HG03280 (cell line): ENCODE results near the gene CNOT4.
"Not testable (repeated sequence)": the region's sequence is repeated elsewhere in the genome, so short reads cannot be mapped to it uniquely, and the experiment has no call there.

Experiments
- ATAC-seq: cut with Tn5 transposase; IDR thresholded peaks from one replicate; pipeline ENCODE4 v1.9.1; 2021; ENCODE audit warnings: mild to moderate bottlenecking, moderate library complexity; ENCODE audit not compliant: unreplicated experiment

Gene CNOT4

DNA sequence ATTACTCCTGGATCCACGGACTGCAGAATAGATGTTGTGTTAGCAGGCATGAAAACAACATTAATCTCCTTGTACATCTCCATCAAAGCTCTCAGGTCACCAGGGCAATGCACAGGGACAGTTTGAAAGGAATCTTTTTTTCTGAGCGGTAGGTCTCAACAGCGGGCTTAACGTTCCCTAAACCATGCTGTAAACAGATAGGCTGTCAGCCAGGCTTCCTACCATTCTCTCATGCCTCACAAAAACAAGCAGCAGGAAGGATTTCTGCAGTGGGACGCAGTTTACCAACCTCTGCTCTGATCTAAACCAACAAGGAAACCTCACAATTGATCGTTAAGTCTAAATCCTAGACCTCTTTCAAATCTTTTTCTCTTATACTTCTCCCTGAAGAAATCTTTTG, 50.8 kb downstream of the CNOT4 start:
- no peak for ATAC-seq

DNA sequence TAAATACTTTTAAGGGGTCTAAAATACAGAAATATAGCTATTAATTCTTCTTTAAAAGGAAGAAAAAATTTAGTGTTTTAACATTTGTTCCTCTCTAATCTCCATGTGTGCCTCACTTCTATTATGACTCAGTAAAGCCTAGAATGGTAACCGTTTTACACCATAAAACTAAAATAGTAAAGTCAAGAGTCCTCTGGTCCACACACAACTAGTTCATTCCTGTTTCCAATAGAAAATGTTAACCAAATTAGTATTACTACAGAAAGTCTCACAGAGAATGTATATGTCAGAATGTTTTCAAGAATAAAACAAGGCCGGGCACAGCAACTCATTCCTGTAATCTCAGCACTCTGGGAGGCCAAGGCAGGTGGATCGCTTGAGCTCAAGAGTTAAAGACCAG, 55.8 kb downstream of the CNOT4 start:
- peak; percentile 51 for ATAC-seq

DNA sequence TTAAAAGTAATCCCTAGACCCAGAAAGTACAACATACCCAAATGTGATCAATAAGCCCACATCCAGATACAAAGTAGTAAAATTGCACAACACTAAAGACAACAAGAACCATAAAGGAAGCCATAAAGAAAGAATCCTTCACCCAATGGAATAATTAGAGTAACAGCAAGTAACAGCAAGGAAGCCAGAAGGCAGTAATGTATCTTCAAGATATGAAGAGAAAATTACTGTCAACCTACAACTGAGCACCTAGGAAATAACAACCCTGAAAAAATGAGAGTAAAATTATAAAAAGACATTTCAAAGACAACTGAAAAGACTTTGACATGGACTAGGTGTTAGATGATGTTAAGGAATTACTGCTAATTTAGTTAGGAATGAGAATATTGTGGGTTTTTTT, 60.5 kb downstream of the CNOT4 start:
- ATAC-seq, result no peak

DNA sequence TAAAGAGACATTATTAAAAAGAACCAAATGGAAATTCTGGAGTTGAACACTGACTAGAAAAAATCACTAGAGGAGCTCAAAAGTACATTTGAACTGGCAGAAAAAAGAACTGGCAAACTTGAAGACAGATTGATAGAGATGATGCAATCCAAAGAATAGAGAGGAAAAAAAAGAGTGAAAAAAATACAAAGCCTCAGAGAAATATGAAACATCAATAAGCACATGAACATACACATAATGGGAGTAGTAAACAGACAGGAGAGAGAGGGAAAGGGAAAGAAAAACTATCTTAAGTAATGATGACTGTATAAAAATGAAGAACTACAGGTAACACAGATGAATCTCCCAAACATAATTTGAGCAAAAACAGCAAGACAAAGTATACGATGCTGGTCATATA, 61.1 kb downstream of the CNOT4 start:
- ATAC-seq, result no peak

DNA sequence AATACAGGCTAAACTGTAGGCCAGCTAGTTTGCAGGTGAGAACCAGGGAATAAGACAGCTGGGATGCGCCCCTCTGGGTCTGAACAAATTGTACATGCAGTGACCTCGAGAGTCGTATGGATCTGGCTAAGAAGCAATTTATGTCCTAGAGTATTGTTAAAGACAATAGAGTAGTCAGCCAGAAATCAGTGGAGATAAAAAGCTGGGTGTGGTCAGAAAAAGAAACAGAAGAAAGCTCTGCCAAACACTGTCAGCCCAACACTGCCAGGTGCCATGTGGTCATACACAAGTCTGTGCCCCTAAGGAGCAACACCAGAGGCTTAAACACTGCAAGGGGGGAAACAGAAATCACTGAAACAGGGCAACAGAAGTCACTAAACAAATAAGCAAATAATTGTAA, 62.2 kb downstream of the CNOT4 start:
- ATAC-seq, result no peak

DNA sequence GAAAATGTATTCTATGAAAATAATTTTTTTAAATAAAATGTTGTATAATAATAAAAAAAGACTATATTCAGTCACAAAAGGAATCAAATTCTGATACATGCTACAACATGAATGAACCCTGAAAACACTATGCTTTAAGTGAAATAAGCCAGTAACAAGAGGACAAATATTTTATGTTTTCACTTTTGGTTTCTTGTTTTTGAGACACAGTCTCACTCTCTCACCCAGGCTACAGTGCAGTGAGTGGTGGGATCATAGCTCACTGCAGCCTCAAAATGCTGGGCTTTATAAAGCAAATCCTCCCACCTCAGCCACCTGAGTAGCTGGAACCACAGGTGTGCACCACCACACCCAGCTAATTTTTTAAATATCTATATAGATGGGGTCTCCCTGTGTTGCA, 64.2 kb downstream of the CNOT4 start:
- ATAC-seq, result no peak

DNA sequence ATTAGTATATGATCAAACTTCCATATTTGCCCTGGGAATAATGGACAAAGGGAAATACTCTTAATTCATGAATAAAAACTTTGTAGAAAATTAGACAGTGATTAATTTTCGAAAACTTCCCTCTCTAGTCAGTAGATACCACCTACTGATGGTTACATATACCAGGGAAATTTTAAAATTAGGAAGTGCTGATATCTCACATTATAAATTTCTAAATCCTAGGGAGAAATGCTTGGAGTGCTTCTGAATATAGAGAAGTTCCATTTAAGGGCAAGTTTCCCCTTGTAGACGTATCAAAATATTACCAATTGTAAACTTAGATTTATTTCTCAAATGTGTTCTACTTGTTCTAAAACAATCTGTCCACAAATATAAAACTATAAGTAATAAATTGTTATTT, 64.6 kb downstream of the CNOT4 start:
- not testable (repeated sequence) for ATAC-seq

DNA sequence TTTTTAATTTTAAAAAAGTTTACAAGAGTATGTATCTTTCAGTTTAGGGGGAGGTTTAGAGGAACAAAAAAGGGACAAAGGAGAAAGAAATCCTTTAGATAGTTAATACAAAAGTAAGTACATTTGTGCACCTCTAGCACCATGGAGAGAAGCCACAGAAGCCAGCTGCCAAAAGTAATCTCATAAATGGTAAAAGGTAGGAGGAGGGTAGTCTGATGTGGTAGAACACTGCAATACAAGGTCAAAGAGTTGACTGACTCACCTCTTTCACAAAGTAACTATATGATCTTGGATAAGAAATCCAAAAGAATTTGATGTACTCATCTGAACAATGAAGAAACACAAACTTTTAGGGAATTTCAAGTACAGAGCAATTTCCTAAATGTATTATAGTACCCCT, 68.1 kb downstream of the CNOT4 start:
- no peak for ATAC-seq

DNA sequence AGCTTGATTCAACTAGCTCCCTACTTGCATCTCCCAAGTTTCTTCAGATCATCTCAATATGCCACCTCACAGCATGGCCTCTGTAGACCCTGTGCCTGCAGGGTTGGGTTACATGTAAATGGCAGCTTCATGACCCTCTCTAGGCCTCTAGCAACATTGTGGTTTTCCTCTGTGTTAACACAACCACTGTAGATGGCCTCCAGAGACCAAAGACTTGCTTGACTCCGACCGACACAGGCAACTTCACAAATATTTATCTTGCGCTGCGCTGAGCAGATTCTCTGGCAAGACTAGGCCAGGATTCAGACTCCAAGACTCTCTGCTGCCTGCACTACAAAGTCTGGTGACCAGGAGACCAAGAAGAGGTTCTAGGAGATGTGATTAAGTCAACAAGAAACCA, 75.9 kb downstream of the CNOT4 start:
- no peak for ATAC-seq

DNA sequence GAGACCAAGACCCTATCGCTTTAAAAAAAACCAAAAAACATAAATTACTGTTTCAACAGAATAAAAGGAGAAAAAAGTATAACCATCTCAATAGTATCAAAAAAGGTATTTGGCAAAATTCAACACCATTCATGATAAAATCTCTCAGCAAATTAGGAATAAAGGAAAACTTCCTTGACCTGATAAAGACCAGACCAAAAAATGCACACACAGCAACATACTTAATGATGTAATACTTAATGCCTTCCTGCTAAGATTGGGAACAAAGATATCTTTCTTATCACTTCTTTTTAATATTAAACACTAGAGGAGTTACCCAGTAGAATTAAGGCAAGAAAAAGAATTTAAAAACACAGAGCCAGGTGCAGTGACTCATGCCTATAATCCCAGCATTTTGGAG, 79.3 kb downstream of the CNOT4 start:
- ATAC-seq, result no peak

DNA sequence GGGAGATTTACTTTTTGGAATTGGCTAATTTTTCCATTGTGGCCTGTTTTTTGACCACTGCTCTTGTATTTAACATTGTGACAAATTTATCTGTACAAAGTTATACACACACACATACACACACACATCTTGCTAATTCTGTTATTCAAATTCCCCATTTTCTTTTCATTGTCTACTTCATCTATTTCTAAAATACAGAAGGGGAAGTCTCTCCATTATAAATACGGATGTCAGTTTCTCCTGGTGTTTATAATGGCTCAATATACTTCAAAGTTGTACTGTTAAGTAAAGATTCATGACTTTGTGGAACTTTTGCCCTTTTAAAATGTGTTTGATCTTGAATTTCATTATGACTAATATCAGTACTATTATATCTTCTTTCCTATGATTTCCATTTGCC, 81.0 kb downstream of the CNOT4 start:
- no peak for ATAC-seq

DNA sequence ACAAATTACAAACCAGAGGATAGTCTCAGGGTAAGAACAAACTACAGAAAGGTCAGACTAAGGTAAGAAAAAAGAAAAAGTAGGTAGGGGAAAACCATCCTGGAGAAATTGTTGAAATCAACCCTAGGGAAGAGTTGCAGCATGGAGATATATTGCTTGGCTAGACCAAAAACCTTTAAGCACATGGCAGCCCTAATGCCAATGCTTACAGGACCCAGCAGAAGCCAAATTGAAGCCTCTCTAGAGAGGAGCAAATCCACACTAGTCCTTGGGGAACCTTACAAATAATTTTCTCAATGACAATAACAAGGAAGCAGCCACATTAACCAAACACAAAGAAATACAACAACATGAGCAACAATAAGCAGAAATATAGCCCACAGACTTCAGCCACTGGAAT, 81.9 kb downstream of the CNOT4 start:
- ATAC-seq, result no peak

DNA sequence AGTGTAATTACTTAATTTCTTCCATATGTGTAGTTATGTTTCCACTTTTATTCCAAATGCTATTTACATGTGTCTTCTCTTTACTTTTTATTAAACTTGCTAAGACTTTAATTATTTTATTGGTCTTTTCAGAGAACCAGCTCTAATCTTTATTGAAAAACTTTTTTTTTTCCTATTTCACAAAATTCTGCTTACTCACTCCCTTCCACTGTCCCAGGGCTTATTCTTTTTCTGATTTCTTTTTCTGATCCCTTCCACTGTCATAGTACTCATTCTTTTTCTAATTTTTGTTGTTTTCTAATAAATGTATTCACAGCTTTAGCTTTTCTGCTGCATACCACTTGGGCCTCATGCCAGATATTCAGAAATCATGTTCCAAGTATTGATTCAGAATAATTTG, 82.7 kb downstream of the CNOT4 start:
- no peak for ATAC-seq

DNA sequence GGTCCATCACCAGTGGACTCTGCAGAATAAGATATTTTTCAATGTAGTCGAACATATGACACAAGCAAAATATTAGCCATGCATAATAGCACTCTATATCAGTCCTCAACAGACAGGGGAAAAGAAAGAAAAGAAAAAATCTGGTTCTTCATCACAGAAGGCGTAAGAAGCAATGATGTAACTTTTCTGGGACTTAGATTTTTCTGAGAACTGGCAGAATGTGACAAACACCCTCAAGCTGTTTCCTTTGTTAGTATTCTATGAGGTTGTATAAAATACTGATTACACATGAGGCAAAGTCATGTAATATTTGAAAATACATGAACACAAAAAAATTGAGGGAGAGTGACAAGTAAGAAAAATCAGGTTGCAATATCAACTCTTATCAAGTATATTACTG, 84.9 kb downstream of the CNOT4 start:
- no peak for ATAC-seq

DNA sequence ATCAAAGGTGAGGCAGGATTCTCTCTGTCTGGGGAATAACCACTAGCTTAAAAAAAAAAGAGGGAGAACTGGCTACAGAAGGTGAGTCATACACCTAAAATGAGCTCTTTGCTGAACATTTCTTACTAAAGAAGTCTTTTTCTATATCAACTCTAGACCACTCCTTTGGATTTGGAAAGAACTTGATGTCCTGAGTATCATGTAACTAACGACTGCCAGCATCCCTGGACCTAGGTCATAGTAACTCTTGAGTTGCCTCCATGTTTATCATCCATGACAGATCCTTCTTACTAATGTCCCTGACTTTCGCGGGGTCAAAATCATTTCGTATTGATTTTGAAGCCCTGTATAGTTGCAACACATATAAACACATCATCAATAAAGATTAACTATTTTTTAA, 89.1 kb downstream of the CNOT4 start:
- ATAC-seq, result no peak

DNA sequence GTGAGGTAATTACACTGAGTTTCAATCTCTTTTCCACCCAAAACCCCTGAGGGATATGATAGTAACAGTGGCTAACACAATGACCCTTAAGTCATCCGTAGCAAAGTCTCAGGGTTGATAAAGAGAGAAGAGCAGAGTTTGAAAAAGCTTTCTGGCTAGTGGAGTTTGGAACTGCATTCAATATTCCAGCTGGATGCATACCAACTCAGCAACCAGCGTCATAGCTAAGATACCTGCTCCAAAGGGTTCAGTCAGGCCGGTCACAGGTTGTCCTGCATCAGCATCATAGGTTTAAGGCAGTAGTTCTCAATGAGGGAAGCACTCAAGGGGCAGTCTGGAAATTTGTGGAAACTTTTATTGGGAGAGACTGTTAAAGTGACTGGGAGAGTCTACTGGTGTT, 93.5 kb downstream of the CNOT4 start:
- ATAC-seq, result no peak

DNA sequence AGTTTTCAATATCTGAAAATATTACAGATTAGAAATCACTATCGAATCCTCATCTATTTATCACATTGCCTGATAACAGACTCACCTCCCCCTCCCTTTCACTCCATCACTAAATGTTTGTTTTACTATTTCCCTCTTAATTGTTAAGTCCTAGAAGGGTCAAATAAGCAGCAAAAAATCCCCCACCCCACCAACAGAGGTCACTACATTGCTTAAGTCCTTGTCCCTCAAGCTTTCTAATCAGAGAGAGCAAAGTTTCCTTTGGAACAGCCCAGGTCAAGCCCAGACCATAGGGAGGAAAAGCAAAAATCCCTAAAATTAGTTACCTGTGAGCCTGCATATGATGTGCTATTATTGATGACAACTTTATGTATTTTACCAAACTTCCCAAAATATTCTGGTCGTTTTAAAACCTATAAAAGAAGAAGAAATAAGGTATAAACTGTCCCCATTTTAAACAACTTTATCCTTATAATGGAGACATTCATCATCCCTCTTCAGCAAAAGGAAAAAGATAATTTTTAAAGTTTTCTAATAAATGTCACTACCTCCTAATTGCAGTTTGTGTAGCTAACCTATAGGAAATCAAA, 95.0 kb downstream of the CNOT4 start:
- no peak for ATAC-seq

DNA sequence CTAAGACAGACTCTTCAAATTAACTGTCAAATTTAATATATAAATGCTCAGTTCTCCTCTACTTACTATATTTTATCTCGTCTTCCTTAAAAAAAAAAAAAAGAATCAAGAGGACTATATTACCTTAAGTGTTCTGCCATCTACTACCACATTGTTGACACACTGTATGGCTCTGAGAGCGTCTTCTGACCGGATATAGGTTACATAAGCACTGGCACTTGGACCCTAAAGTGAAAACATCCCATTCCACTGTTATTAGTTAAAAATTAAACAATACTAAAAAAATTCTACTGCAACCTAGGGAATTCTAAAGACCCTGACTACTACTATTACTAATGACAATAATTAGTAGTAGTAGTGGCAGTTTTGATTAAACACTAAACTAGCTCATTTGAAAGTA, 95.7 kb downstream of the CNOT4 start:
- no peak for ATAC-seq

DNA sequence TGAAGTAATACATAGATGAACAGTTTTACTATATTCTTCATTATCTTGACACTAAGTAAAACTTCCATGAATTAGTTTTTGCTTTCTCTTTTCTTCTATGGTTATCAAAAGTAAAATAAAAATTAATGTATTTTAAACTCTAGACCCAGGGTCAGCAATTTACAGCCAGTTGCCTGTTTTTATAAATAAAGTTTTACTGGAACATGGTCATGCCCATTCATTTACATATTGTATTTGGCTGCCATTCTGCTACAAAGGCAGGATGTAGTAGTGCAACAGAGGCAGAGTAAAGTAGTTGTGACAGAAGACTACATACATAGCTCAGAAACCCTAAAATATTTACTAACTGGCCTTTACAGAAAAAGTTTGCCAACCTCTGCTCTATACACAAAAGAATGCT, 98.8 kb downstream of the CNOT4 start:
- ATAC-seq, result no peak

DNA sequence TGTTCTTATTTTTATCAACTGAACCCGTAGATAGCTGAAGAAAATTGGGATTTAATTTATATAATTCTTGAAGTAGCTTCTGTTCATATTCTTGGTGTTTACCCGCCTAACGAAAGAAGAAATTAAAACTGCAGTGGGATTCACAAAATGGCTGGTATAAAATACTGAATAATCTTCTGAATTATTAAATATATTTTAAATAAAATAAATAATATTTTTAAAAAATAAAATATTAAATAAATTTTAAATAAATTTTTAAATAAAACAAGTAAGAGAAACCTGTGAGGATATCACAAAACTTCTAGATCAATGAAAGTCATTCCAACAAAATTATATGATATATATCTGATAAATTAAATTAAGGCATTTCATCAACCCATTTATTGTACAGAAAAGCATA, 99.4 kb downstream of the CNOT4 start:
- no peak for ATAC-seq

DNA sequence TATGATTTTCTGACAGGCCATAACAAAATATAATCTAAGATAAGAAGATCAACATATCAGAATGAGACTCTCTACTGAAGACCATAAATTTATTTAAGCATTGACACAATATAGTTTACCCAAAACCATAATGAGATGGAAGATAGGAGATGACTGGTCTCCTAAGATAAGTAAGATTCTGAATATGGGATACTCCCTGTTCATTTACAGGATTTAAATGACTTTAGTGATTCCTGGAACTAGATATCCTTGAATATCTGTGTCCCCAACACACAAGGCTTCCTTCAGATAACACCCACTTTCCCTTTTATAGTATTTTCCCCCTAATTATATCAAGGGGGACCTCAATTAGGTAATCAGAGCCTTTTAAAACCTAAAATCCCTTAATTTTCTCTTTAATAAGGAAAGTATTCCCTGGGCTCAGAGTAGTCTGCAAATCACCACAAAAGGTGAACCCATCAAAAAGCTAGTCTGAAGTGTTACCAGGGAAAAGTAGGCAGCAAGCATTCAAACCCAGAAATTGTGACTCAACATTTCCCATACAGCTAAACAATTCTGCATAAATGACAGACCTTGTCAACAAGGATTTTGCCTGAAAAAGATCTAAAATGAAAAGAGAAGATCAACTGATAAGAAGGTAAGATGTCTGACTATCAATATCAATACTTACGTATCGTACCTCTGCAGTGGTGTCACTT, 99.9 kb downstream of the CNOT4 start:
- ATAC-seq, result no peak

DNA sequence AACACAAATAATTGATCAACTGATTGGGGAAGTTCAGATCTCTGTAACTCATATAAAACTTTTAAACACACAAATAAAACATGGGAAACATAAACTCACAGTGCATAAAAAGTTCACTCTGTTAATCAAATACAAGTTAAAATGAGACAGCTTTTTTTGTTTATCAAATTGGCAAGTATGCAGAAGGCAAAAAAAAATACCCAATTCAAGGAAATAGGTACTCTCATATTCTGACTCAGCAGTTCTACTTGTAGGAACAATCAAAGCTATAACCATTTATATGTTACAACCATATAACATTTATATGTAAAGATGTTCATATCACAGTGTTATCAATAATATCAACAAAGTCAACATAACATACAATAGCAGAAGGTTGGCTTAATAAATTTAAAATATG, 102.0 kb downstream of the CNOT4 start:
- ATAC-seq, result no peak

DNA sequence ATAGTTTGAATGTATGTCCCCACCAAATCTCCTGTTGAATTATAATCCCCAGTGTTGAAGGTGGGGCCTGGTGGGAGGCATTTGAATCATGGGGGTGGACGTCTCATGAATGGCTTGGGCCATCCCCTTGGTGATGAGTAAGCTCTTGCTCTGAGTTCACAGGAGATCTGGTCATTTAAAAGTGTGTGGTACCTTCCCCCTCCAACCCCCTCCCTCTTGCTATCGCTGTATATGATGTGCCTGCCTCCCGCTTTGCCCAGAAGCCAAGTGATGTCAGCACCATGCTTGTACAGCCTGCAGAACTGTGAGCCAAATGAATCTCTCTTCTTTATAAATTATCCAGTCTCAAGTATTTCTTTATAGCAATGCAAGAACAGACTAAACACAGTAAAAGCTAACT, 103.0 kb downstream of the CNOT4 start:
- ATAC-seq, result no peak
